HG02970 (cell line): ENCODE measurements around the gene GYS2.
"Not testable (repeated sequence)": the region's sequence is repeated elsewhere in the genome, so short reads cannot be mapped to it uniquely, and the experiment has no call there.

Experiments used
- ATAC-seq: cut with Tn5 transposase; IDR thresholded peaks from one replicate; pipeline ENCODE4 v1.9.1; 2021; ENCODE audit warnings: mild to moderate bottlenecking, moderate library complexity, moderate number of reproducible peaks; ENCODE audit not compliant: unreplicated experiment, low FRiP score

The GYS2 gene

GRCh38 chr12:21604245-21605101 lies at the start of gene GYS2:
TSS of gene GYS2 (minus strand) at chr12:21604847. CDS start at chr12:21604592, 255 bp downstream.
- ATAC-seq: no peak

DNA sequence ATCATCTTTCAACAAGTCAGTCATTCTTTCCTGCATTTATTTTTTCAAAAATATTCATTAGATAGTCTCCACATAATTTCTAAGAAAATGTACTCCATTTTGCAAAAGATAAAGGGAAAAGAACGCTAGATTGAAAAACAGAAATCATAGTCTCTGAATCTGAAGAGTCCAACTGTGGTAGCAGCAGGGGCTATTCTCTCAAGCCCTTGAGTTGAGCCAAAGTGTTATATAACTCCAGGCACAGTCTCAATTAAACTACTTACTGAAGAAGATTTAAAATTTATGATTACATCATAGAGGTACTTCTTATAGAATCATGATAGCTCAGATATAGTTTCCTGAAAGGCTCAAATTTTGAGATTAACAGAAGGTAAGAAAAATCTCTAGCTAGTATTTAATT lies 47.2 kb upstream of the GYS2 start:
- no peak for ATAC-seq

GRCh38 chr12:21650997-21651396 lies 46.4 kb upstream of the GYS2 start:
- no peak for ATAC-seq

- ATAC-seq: no peak
Measured at GRCh38 chr12:21649034-21649433, 44.4 kb upstream of the GYS2 start.

DNA sequence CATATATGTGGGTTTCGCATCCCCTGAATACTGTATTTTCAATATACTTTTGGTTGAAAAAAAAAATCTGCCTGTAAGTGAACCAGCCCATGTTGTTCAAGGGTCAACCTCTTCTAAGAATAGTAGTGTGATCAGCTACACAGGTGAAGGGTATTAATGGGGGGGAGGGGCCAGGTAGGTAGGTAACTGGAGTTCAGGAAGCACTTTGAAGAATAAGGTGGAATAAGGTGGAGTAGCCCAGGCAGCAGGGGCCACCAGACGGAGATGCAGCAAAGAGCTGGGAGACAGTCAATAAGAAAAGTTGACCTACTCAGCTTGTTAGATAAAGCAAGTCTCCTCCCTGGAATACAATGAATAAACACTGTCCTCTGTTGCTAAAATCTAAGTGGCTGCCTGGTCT lies 43.7 kb upstream of the GYS2 start:
- ATAC-seq: no peak

DNA sequence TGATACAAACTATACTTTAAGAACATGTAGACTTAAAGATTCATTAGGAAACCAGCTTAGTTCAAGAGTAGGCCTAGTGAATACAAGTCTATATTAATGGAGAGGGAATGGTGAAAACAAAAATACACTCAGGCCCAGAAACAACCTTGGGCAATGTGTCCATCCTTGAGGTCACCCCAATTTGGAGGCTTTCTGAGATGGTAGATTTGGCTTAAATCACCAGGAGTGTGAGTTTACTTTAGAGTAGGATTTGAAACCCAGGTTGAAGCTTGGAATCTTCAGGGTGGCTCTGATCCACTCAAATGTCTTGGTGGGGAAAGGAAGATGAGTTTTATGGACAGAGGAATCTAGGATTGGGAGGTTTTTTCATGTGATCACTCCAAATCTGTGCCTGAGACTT lies 42.5 kb upstream of the GYS2 start:
- ATAC-seq: no peak

DNA sequence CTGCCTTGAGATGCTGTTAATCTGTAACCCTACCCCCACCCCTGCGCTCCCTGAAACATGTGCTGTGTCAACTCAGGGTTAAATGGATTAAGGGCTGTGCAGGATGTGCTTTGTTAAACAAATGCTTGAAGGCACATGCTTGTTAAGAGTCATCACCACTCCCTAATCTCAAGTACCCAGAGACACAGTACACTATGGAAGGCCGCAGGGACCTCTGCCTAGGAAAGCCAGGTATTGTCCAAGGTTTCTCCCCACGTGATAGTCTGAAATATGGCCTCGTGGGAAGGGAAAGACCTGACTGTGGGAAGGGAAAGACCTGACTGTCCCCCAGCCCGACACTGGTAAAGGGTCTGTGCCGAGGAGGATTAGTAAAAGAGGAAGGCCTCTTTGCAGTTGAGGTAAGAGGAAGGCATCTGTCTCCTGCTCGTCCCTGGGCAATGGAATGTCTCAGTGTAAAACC lies 40.4 kb upstream of the GYS2 start:
- ATAC-seq: not testable (repeated sequence)

- no peak for ATAC-seq
Measured at GRCh38 chr12:21644516-21644915, 39.9 kb upstream of the GYS2 start.

GRCh38 chr12:21643758-21644157 lies 39.1 kb upstream of the GYS2 start:
- ATAC-seq: no peak

DNA sequence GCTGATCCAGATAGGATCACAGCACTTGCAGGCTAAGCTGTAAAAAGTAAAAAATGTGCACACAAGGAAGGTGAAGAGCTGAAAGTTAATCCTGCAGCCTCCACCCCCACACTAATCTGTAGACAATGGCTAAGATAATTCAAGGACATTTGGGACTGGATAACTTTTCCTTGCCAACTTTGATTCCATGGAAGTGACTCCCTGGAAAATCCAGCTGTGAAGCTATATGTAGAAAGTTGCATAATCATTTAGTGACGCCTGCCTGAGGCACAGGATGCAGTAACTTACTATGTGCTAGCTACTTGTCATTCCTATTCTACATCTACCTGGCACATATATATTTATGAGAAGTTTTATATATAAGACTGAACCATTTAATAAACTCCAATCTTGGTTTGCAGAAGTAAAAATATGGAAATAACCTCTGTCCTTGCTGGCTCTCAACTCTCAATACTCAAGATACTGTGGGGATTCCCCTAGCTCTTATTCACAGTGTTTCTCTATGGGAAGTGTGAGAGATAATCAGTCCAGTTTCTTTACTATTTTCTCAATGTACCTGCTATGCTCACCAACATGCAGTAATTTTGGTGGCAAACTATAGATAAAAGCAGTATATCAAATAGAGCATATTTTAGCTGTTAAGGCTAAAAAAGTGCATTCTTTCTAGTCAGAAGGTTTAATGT lies 38.2 kb upstream of the GYS2 start:
- ATAC-seq: no peak

GRCh38 chr12:21638054-21638891 lies 33.6 kb upstream of the GYS2 start:
- ATAC-seq: no peak

- no peak for ATAC-seq
Measured at GRCh38 chr12:21634245-21634644, 29.6 kb upstream of the GYS2 start.

- ATAC-seq: no peak
Measured at GRCh38 chr12:21631367-21631766, 26.7 kb upstream of the GYS2 start.

DNA sequence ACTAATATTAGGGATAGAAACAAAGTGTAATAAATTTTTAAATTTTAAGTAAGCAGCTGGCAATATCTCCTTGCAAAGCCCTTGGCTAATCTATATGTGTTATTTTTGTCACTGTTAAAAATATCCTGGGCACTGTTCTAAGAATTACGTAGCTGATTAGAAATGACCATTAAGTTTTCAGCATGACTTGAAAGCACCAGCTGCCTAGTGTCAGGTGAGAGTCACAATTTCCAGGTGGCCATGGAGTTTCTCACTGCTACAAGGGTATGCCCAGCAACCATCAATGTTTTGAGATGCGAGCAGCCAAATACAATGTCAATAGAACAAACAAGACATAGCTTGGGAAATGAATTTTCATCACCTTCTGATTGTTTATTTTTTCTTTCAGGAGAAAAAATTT lies 23.3 kb upstream of the GYS2 start:
- ATAC-seq: no peak

- ATAC-seq: no peak
Measured at GRCh38 chr12:21618566-21618965, 13.9 kb upstream of the GYS2 start.

- no peak for ATAC-seq
Measured at GRCh38 chr12:21617030-21617429, 12.4 kb upstream of the GYS2 start.

DNA sequence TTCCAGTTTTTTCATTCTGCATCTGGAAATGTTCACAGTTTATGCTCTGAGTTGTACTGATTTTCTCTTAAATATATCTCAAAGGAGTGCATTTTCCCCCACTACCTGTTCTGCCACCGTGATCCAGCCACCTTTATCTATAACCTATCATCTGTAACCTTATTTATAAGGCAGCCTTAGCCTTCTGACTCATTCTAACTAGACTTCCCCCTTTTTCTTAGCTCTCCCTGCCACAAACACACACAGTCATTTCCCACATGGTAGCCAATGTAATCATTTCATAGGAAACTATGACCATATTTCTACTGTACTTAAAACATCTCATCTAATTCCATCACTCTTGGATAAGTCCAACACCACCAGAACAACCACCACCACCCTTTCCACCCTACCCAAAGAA lies 10.8 kb upstream of the GYS2 start:
- no peak for ATAC-seq

- ATAC-seq: no peak
Measured at GRCh38 chr12:21614506-21614905, 9.9 kb upstream of the GYS2 start.

GRCh38 chr12:21613931-21614330 lies 9.3 kb upstream of the GYS2 start:
- no peak for ATAC-seq

DNA sequence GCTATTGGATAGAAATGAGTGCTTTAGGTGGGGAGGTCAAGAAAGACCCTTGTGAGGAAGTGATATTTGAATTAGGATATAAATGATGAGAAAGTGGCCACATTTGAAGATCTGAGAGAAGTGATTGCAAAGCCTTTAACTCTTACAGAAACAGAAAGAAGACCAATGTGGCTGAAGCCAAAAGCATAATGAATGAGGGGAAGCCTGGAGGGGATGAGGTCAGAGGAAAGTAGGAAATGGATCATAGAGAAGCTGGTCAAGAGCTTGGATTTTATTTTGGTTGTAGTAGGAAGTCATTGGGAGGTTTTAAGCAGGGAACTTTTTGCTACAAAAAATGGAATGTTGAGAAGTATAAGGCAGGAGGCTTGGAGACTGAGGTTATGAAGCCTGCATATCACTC lies 3.5 kb upstream of the GYS2 start:
- no peak for ATAC-seq

DNA sequence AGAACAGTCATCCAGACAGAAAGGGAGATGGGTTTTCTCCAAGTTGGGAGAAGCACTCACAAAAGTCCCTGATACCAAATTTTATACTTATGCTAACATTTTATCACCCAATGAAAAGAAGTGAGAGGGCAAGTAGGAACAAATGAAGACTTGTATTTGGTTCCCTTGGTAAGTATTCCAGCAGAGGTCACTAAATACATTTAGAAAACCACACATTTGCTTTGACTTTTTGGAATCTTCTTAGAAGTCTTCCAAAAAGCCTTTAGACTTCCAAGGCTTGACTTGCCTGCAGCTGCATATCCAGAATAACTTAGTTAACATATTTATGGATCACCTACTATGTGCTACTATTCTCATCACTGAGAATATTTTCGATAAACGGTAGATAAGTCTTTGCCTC lies 3.1 kb upstream of the GYS2 start:
- no peak for ATAC-seq
